Gastrocnemius medialis (tissue), 4 donors: Measurements from ENCODE around the gene AACS.

Experiments
- POLR2A ChIP-seq, 2 donors: fragments of 450-650 bp; IDR thresholded peaks; one replicate each; pipeline ENCODE4 v1.6.1; 2017; ENCODE audit warnings: antibody characterized with exemption in 2 of 2, mild to moderate bottlenecking in 2 of 2, moderate library complexity in 2 of 2
- TF ChIP-seq, protein P1 (sequence below), 5 experiments: fragments of 450-650 bp in 3 of 5; fragments of 200-600 bp in 2 of 5; sonication (generic) in 2 of 5; IDR thresholded peaks in 4 of 5; conservative IDR thresholded peaks in 1 of 5; 1 replicate in 4 of 5; 2 replicates in 1 of 5; pipeline ENCODE4 v1.5.1; 2016 to 2019; ENCODE audit warnings: antibody characterized with exemption in 5 of 5, mild to moderate bottlenecking in 3 of 5, moderate library complexity in 3 of 5

DNA sequence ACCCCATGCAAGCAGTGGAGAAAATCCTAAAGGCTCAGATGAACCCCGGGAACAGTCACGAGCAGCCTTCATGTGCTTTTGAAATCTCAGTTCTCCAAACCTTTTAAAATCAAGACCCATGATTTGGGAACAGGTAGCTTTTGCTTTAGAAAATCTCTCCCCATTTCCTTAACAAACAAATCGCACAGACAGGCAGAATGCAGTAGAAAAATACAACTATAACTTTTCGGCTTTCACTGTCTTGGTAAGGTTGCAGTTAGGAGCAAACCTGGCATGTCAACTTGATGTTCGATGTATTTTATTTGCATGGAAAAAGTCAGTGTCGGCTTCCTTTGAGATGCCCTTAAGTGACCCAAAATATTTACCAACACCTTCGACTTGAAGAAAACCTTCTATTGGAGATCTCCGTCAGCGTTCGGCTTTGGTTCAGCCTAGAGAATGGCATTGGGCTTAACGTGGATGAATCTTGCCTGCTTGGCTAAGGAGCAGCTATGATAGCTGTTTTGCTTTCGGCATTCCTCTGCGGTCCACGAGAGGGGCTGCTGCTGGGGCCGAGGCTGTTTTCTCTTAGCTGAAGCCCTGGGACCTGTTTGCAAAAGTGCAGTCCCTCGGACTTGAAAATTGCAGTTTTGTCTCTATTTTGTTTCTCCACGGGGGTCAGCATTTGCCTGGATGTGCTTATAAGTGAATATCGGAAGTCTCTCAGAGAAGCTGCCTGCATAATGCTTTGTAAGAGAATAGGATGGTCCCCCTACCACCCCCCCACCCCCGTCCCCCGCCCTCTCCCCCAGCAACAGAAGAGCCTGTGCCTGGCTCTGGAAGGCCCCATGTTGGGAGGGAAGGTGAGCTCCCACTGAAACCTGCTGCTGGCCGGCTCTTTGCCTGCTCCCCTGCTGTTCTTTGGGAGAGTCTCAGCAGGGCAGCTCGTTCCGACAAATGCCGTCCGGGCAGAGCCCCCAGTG lies 122.8 kb downstream of the AACS start:
- TF ChIP-seq, protein P1, sequence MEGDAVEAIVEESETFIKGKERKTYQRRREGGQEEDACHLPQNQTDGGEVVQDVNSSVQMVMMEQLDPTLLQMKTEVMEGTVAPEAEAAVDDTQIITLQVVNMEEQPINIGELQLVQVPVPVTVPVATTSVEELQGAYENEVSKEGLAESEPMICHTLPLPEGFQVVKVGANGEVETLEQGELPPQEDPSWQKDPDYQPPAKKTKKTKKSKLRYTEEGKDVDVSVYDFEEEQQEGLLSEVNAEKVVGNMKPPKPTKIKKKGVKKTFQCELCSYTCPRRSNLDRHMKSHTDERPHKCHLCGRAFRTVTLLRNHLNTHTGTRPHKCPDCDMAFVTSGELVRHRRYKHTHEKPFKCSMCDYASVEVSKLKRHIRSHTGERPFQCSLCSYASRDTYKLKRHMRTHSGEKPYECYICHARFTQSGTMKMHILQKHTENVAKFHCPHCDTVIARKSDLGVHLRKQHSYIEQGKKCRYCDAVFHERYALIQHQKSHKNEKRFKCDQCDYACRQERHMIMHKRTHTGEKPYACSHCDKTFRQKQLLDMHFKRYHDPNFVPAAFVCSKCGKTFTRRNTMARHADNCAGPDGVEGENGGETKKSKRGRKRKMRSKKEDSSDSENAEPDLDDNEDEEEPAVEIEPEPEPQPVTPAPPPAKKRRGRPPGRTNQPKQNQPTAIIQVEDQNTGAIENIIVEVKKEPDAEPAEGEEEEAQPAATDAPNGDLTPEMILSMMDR (IDR thresholded peaks at IDR 0.05 in 4 of 5, conservative IDR thresholded peaks at IDR 0.05 in 1 of 5), result no peak
- TF ChIP-seq POLR2A (IDR thresholded peaks at IDR 0.05), result no peak
